ENCODE data around the gene PAIP2. TPM values are rescaled to one million over a fixed set of nuclear protein-coding genes. Genes with fewer than 3 reads are reported as not detected.
A peak's percentile ranks its signal among the peaks of the same experiment; 100 is the strongest.
"Not testable (repeated sequence)": the region's sequence is repeated elsewhere in the genome, so short reads cannot be mapped to it uniquely, and the experiment has no call there.

Gene PAIP2
- total RNA-seq, 1 donor from 2014 or later = 87.7 TPM

DNA sequence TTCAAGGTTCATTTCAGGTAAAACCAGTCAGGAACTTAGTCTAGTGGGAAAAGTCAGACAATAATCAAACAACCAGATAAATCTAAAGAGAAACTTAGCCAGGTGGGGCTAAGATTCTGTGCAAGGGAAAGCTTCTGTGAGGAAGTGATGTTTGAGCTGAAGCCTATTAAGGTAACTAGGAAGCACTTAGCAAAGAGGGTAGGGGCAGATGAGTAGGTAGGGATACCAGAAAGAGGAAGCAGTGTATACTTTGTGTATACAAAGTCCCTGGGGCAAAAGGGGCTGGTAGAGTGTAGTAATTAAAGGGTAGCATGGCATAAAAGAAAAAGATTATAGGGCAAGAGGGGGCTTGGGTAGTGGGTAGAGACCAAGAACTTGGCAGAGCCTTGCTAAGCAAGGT, 65.9 kb downstream of the PAIP2 start:
- Mint-ChIP-seq H3K4me1 (ENCODE audit: unreplicated experiment) (peaks cover 28% of the 10 kb centered on the region), H3K36me3 (peaks cover 3% of the 10 kb centered on the region)
- no peak for TF ChIP-seq CTCF (conservative IDR thresholded peaks at IDR 0.05)

DNA sequence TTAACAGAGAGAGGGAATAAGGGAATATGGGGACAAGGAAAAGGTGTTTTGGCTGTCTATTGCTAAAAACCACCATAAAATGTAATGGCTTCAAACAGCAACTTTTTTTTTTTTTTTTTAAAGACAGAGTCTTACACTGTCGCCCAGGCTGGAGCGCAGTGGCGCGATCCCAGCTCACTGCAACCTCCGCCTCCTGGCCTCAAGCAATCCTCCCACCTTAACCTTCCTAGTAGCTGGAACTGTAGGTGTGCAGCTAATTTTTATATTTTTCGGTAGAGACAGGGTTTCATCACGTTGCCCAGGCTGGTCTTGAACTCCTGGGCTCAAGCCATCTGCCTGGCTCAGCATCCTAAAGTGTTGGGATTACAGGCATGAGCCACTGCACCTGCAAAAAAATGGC, 66.5 kb downstream of the PAIP2 start:
- Mint-ChIP-seq H3K9me3 (no peaks in the 10 kb centered on the region), H3K4me1 (ENCODE audit: unreplicated experiment) (peaks cover 22% of the 10 kb centered on the region), H3K36me3 (peaks cover 3% of the 10 kb centered on the region), H3K27ac (peak overlapping the region; percentile 93), H3K27me3 (no peaks in the 10 kb centered on the region), H3K4me3 (peak overlapping the region; percentile 46)
- no peak for TF ChIP-seq CTCF (conservative IDR thresholded peaks at IDR 0.05)
- no peak for DNase-seq (ENCODE audit: extremely low spot score, unreplicated experiment)

More for the DNA sequence above, 65.9 kb downstream of the PAIP2 start:
- Mint-ChIP-seq H3K27me3 (no peaks in the 10 kb centered on the region), H3K9me3 (no peaks in the 10 kb centered on the region), H3K27ac (peak overlapping the region; percentile 93), H3K4me3 (peak overlapping the region; percentile 46)
- no peak for DNase-seq (ENCODE audit: extremely low spot score, unreplicated experiment)

DNA sequence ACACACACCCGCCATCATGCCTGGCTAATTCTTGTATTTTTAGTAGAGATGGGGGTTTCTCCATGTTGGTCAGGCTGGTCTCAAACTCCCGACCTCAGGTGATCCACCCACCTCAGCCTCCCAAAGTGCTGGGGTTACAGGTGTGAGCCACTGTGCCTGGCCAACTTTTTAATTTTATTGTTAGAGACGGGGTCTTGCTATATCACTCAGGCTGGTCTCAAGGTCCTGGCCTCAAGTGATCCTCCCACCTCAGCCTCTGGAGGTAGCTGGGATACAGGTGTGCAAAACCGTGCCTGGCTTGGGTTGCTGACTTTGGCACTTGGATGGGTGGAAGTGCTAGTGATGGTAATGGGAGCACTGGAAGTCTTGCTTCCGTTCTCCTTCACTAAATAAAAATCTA, 67.5 kb downstream of the PAIP2 start:
- H3K27ac Mint-ChIP-seq; DNase-seq (ENCODE audit: extremely low spot score, unreplicated experiment); H3K27me3 Mint-ChIP-seq; H3K36me3 Mint-ChIP-seq; H3K9me3 Mint-ChIP-seq; H3K4me3 Mint-ChIP-seq: not testable (repeated sequence)
- peaks cover 14% of the 10 kb centered on the region for H3K4me1 Mint-ChIP-seq (ENCODE audit: unreplicated experiment)

- H3K9me3 Mint-ChIP-seq = no peaks in the 10 kb centered on the region
- H3K4me1 Mint-ChIP-seq (ENCODE audit: unreplicated experiment) = peaks cover 11% of the 10 kb centered on the region
- no peaks in the 10 kb centered on the region for H3K27me3 Mint-ChIP-seq
Measured at GRCh38 chr5:139410121-139410992, 68.7 kb downstream of the PAIP2 start.

GRCh38 chr5:139410993-139411828, 69.6 kb downstream of the PAIP2 start:
- TF ChIP-seq CTCF (conservative IDR thresholded peaks at IDR 0.05) = no peak
- Mint-ChIP-seq H3K27ac (no peak overlapping the region), H3K36me3 (peaks cover 6% of the 10 kb centered on the region)

More at GRCh38 chr5:139410121-139410992, 68.7 kb downstream of the PAIP2 start:
- no peak for DNase-seq (ENCODE audit: extremely low spot score, unreplicated experiment)
- Mint-ChIP-seq H3K4me3 (no peak overlapping the region), H3K27ac (no peak overlapping the region), H3K36me3 (peaks cover 6% of the 10 kb centered on the region)
- no peak for TF ChIP-seq CTCF (conservative IDR thresholded peaks at IDR 0.05)

GRCh38 chr5:139413153-139413552, 71.5 kb downstream of the PAIP2 start:
- Mint-ChIP-seq H3K27ac (no peak overlapping the region), H3K36me3 (peaks cover 3% of the 10 kb centered on the region), H3K4me1 (ENCODE audit: unreplicated experiment) (peaks cover 3% of the 10 kb centered on the region), H3K4me3 (no peak overlapping the region), H3K27me3 (no peaks in the 10 kb centered on the region), H3K9me3 (no peaks in the 10 kb centered on the region)
- TF ChIP-seq CTCF (conservative IDR thresholded peaks at IDR 0.05) = no peak
- no peak for DNase-seq (ENCODE audit: extremely low spot score, unreplicated experiment)

More at GRCh38 chr5:139410993-139411828, 69.6 kb downstream of the PAIP2 start:
- no peak for DNase-seq (ENCODE audit: extremely low spot score, unreplicated experiment)
- peaks cover 11% of the 10 kb centered on the region for H3K4me1 Mint-ChIP-seq (ENCODE audit: unreplicated experiment)
- H3K27me3 Mint-ChIP-seq = no peaks in the 10 kb centered on the region
- H3K9me3 Mint-ChIP-seq = no peaks in the 10 kb centered on the region
- no peak overlapping the region for H3K4me3 Mint-ChIP-seq

Data from type B pancreatic cell (in vitro differentiated cells).